HepG2 (cell line): ENCODE results near the gene PCYOX1L. TPM values are rescaled to one million over a fixed set of nuclear protein-coding genes. Genes with fewer than 3 reads are reported as not detected.

Experiments
- GATAD2A ChIP-seq: IDR thresholded peaks from 2 replicates; pipeline ENCODE4 v1.6.1; 2016
- GPN1 ChIP-seq: sonication (generic); formaldehyde crosslinking; IDR thresholded peaks from 2 replicates; pipeline ENCODE4 v1.5.1; 2020; ENCODE audit warnings: missing genetic modification reagents, borderline replicate concordance
- HOXA3 ChIP-seq: sonication (generic); formaldehyde crosslinking; IDR thresholded peaks from 2 replicates; pipeline ENCODE4 v1.5.0; 2020; ENCODE audit warnings: missing genetic modification reagents
- KAT2B ChIP-seq: fragments of 150-350 bp; IDR thresholded peaks from 2 replicates; pipeline ENCODE4 v1.6.1; 2014; ENCODE audit warnings: low read depth, low read length, borderline replicate concordance
- KLF13 ChIP-seq: sonication (generic); formaldehyde crosslinking; IDR thresholded peaks from 2 replicates; pipeline ENCODE4 v1.4.0; 2020; ENCODE audit warnings: mild to moderate bottlenecking, missing genetic modification reagents
- KLF16 ChIP-seq, 2 experiments: sonication (generic) in 1 of 2; formaldehyde crosslinking in 1 of 2; IDR thresholded peaks; 2 replicates each; pipeline versions ENCODE4 v1.6.1 to v1.8.0; 2016 to 2023; ENCODE audit warnings: missing genetic modification reagents in 2 of 2, missing compliant biosample characterization in 1 of 2
- NR1H2 ChIP-seq: sonication (generic); formaldehyde crosslinking; IDR thresholded peaks from 2 replicates; pipeline ENCODE4 v1.8.1; 2022; ENCODE audit warnings: low read depth, missing genetic modification reagents, borderline replicate concordance
- PLRG1 ChIP-seq: fragments of 450-650 bp; conservative IDR thresholded peaks from 2 replicates; pipeline ENCODE4 v1.6.1; 2016
- SCMH1 ChIP-seq: sonication (generic); formaldehyde crosslinking; IDR thresholded peaks from 2 replicates; pipeline ENCODE4 v1.9.0; 2021; ENCODE audit warnings: missing genetic modification reagents, mild to moderate bottlenecking, borderline replicate concordance
- SRY ChIP-seq: sonication (generic); formaldehyde crosslinking; IDR thresholded peaks from 2 replicates; pipeline ENCODE4 v1.8.0; 2022; ENCODE audit warnings: mild to moderate bottlenecking, missing genetic modification reagents
- ZNF235 ChIP-seq: sonication (generic); formaldehyde crosslinking; IDR thresholded peaks from 2 replicates; pipeline ENCODE4 v1.8.1; 2023; ENCODE audit warnings: mild to moderate bottlenecking, missing genetic modification reagents, borderline replicate concordance
- ZNF260 ChIP-seq: sonication (generic); formaldehyde crosslinking; IDR thresholded peaks from 2 replicates; pipeline ENCODE4 v1.4.0; 2020; ENCODE audit warnings: missing genetic modification reagents, low read depth, mild to moderate bottlenecking, borderline replicate concordance
- ZNF451 ChIP-seq: sonication (generic); formaldehyde crosslinking; IDR thresholded peaks from 2 replicates; pipeline ENCODE4 v1.5.0; 2020; ENCODE audit warnings: mild to moderate bottlenecking, missing genetic modification reagents
- ZNF772 ChIP-seq: sonication (generic); formaldehyde crosslinking; IDR thresholded peaks from 2 replicates; pipeline ENCODE4 v1.5.0; 2020; ENCODE audit warnings: mild to moderate bottlenecking, missing genetic modification reagents
- ZSCAN22 ChIP-seq: sonication (generic); formaldehyde crosslinking; IDR thresholded peaks from 2 replicates; pipeline ENCODE4 v1.4.0; 2020; ENCODE audit warnings: mild to moderate bottlenecking, missing genetic modification reagents
- polyA plus RNA-seq, 8 experiments: library from polyadenylated mRNA; depleted of rRNA in 3 of 8; stranded (reverse) in 7 of 8; unstranded in 1 of 8; fragments of >200 nt; fragmentation: Illumina TruSeq in 4 of 8; extraction: Trizol in 4 of 8; gene quantifications; 2 replicates each; pipeline versions ENCODE4 v1.2.1 to v1.2.3, GENCODE V29; 2011 to 2016; ENCODE audit warnings: low read depth in 4 of 8, missing spikeins in 1 of 8, mixed read lengths in 1 of 8; ENCODE audit not compliant: insufficient read depth in 1 of 8
- total RNA-seq, 5 experiments: library from RNA; depleted of rRNA; stranded (reverse); fragments of >200 nt; fragmentation: Illumina TruSeq; extraction: Trizol; gene quantifications; 2 replicates each; pipeline ENCODE4 v1.2.3, GENCODE V29; 2016; ENCODE audit warnings: low read depth in 1 of 5
- TF ChIP-seq, protein P1 (sequence below): sonication (generic); formaldehyde crosslinking; IDR thresholded peaks from 2 replicates; pipeline ENCODE4 v1.4.0; 2020; ENCODE audit warnings: mild to moderate bottlenecking, missing genetic modification reagents
- TF ChIP-seq, protein P2 (sequence below): IDR thresholded peaks from 2 replicates; pipeline ENCODE4 v1.6.1; 2016; ENCODE audit warnings: low read depth, borderline replicate concordance
- TF ChIP-seq, protein P3 (sequence below): sonication (generic); formaldehyde crosslinking; conservative IDR thresholded peaks from 2 replicates; pipeline ENCODE4 v1.5.0; 2020; ENCODE audit warnings: missing genetic modification reagents
- TF ChIP-seq, protein P4 (sequence below): IDR thresholded peaks from 2 replicates; pipeline ENCODE4 v1.6.1; 2016; ENCODE audit warnings: missing compliant biosample characterization, missing genetic modification reagents, borderline replicate concordance
- TF ChIP-seq, protein P5 (sequence below): sonication (generic); formaldehyde crosslinking; IDR thresholded peaks from 2 replicates; pipeline ENCODE4 v1.4.0; 2020; ENCODE audit warnings: missing genetic modification reagents, borderline replicate concordance
- TF ChIP-seq, protein P6 (sequence below): sonication (generic); formaldehyde crosslinking; conservative IDR thresholded peaks from 2 replicates; pipeline ENCODE4 v1.4.0; 2020; ENCODE audit warnings: missing genetic modification reagents

PCYOX1L gene
- total and polyA plus RNA-seq, 2 of the 13 experiments (the other 11 are each of a cell fraction or from before 2014, with no cell fraction given), result 1.00 to 3.7 TPM

DNA sequence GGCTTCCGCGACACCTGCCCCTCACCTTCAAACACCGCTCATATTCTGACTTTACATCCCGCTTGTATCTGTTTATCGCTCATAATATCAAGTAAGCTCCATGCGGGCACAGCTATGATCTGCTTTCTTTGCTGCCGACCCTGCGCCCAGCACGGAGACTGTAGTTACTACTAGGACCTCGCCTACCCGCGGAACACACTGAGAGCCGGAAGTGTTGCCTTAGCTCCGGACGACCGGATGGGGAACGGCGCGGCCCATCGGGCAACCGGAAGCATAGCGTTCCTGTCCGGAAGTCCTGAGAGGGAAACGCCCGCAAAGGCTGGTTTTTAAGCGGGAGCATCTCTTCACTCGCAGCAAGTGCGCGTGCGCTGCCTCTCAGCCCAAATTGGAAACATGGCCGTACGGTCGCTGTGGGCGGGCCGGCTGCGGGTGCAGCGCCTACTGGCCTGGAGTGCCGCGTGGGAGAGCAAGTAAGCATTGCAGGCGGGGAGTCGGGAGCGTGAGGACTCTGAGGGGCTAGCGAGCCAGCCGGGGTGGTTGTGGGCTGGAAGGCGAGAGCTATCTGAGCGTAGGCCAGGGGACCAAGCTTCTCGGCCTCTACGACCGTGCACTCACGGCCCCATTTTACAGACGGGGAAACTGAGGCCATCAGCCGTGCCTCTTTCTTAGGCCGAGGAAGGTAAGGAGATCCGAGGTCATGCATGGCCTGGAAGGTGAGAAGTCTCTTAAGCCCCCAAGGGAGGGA lies 12.5 kb upstream of the PCYOX1L start, which contains the start of gene GRPEL2 (continued):
- peak; percentile 44; the same call in 1 of the 2 replicates for TF ChIP-seq NR1H2 (CRISPR knock-in tag)
- no peak for TF ChIP-seq ZNF260 (CRISPR knock-in tag)
- peak; percentile 90 for TF ChIP-seq HOXA3 (CRISPR knock-in tag)
- TF ChIP-seq KLF13 (CRISPR knock-in tag), result no peak
- TF ChIP-seq, protein P1, sequence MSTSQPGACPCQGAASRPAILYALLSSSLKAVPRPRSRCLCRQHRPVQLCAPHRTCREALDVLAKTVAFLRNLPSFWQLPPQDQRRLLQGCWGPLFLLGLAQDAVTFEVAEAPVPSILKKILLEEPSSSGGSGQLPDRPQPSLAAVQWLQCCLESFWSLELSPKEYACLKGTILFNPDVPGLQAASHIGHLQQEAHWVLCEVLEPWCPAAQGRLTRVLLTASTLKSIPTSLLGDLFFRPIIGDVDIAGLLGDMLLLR (CRISPR knock-in tag), result no peak
- peak; percentile 77 for TF ChIP-seq GATAD2A (CRISPR knock-in tag)
- peak; percentile 94; the same call in 1 of the 2 replicates for TF ChIP-seq SRY
- TF ChIP-seq SCMH1 (CRISPR knock-in tag), result no peak
- no peak for TF ChIP-seq KAT2B
- TF ChIP-seq ZNF451, result 0 out of 2 replicates have a peak, but pooled peaks have one; percentile 52
- TF ChIP-seq ZNF235 (CRISPR knock-in tag), result no peak
- TF ChIP-seq ZNF772, result peak; percentile 53
- TF ChIP-seq, protein P2, sequence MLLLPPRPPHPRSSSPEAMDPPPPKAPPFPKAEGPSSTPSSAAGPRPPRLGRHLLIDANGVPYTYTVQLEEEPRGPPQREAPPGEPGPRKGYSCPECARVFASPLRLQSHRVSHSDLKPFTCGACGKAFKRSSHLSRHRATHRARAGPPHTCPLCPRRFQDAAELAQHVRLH (CRISPR knock-in tag), result peak; percentile 94; the same call in 1 of the 2 replicates
- TF ChIP-seq, protein P3, sequence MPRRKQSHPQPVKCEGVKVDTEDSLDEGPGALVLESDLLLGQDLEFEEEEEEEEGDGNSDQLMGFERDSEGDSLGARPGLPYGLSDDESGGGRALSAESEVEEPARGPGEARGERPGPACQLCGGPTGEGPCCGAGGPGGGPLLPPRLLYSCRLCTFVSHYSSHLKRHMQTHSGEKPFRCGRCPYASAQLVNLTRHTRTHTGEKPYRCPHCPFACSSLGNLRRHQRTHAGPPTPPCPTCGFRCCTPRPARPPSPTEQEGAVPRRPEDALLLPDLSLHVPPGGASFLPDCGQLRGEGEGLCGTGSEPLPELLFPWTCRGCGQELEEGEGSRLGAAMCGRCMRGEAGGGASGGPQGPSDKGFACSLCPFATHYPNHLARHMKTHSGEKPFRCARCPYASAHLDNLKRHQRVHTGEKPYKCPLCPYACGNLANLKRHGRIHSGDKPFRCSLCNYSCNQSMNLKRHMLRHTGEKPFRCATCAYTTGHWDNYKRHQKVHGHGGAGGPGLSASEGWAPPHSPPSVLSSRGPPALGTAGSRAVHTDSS (CRISPR knock-in tag), result no peak
- no peak for TF ChIP-seq ZSCAN22 (CRISPR knock-in tag)
- TF ChIP-seq, protein P4, sequence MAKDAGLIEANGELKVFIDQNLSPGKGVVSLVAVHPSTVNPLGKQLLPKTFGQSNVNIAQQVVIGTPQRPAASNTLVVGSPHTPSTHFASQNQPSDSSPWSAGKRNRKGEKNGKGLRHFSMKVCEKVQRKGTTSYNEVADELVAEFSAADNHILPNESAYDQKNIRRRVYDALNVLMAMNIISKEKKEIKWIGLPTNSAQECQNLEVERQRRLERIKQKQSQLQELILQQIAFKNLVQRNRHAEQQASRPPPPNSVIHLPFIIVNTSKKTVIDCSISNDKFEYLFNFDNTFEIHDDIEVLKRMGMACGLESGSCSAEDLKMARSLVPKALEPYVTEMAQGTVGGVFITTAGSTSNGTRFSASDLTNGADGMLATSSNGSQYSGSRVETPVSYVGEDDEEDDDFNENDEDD (CRISPR knock-in tag), result no peak; the same call in 1 of the 2 replicates
- no peak for TF ChIP-seq GPN1
- TF ChIP-seq, protein P5, sequence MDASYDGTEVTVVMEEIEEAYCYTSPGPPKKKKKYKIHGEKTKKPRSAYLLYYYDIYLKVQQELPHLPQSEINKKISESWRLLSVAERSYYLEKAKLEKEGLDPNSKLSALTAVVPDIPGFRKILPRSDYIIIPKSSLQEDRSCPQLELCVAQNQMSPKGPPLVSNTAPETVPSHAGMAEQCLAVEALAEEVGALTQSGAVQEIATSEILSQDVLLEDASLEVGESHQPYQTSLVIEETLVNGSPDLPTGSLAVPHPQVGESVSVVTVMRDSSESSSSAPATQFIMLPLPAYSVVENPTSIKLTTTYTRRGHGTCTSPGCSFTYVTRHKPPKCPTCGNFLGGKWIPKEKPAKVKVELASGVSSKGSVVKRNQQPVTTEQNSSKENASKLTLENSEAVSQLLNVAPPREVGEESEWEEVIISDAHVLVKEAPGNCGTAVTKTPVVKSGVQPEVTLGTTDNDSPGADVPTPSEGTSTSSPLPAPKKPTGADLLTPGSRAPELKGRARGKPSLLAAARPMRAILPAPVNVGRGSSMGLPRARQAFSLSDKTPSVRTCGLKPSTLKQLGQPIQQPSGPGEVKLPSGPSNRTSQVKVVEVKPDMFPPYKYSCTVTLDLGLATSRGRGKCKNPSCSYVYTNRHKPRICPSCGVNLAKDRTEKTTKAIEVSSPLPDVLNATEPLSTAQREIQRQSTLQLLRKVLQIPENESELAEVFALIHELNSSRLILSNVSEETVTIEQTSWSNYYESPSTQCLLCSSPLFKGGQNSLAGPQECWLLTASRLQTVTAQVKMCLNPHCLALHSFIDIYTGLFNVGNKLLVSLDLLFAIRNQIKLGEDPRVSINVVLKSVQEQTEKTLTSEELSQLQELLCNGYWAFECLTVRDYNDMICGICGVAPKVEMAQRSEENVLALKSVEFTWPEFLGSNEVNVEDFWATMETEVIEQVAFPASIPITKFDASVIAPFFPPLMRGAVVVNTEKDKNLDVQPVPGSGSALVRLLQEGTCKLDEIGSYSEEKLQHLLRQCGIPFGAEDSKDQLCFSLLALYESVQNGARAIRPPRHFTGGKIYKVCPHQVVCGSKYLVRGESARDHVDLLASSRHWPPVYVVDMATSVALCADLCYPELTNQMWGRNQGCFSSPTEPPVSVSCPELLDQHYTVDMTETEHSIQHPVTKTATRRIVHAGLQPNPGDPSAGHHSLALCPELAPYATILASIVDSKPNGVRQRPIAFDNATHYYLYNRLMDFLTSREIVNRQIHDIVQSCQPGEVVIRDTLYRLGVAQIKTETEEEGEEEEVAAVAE (CRISPR knock-in tag), result peak; percentile 76; the same call in 1 of the 2 replicates
- peak in 1 of 2 experiments; percentile 85; a peak in 2 of 4 replicates for TF ChIP-seq KLF16 (CRISPR knock-in tag; IDR thresholded peaks at IDR 0.05)
- TF ChIP-seq, protein P6, sequence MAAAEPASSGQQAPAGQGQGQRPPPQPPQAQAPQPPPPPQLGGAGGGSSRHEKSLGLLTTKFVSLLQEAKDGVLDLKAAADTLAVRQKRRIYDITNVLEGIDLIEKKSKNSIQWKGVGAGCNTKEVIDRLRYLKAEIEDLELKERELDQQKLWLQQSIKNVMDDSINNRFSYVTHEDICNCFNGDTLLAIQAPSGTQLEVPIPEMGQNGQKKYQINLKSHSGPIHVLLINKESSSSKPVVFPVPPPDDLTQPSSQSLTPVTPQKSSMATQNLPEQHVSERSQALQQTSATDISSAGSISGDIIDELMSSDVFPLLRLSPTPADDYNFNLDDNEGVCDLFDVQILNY, result no peak; the same call in 1 of the 2 replicates
- TF ChIP-seq PLRG1, result no peak
